Vagina (tissue), 2 donors: Measurements from ENCODE around the gene POMGNT2. TPM values are rescaled to one million over a fixed set of nuclear protein-coding genes. Genes with fewer than 3 reads are reported as not detected.

Experiments
- DNase-seq, 2 donors: peaks; one replicate each; pipeline ENCODE4 v3.0.0-alpha.2; 2017; ENCODE audit errors: extremely low spot score in 2 of 2
- H3K27ac ChIP-seq: fragments of 200-600 bp; sonication (generic); one replicate; pipeline ENCODE4 v1.5.1; 2019
- H3K27me3 ChIP-seq: fragments of 200-600 bp; sonication (generic); one replicate; pipeline ENCODE4 v1.5.1; 2019
- H3K36me3 ChIP-seq, 2 donors: fragments of 200-600 bp; sonication (generic); one replicate each; pipeline ENCODE4 v1.5.1; 2017 to 2019
- H3K4me1 ChIP-seq: fragments of 200-600 bp; sonication (generic); one replicate; pipeline ENCODE4 v1.5.1; 2019
- H3K4me3 ChIP-seq, 2 donors: fragments of 200-600 bp; sonication (generic); 1 replicate in 1 of 2; 2 replicates in 1 of 2; pipeline ENCODE4 v1.5.1; 2016 to 2019
- H3K9me3 ChIP-seq: fragments of 200-600 bp; sonication (generic); one replicate; pipeline ENCODE4 v1.5.1; 2019
- POLR2A ChIP-seq, 2 donors: fragments of 450-650 bp; IDR thresholded peaks; one replicate each; pipeline ENCODE4 v1.6.1; 2017; ENCODE audit warnings: antibody characterized with exemption in 2 of 2, mild to moderate bottlenecking in 2 of 2, moderate library complexity in 2 of 2
- POLR2AphosphoS5 ChIP-seq, 2 donors: sonication (generic); formaldehyde crosslinking; IDR thresholded peaks; one replicate each; pipeline ENCODE4 v1.9.0; 2017; ENCODE audit warnings: antibody characterized with exemption in 2 of 2, mild to moderate bottlenecking in 2 of 2, low read depth in 1 of 2; ENCODE audit not compliant: insufficient read depth in 1 of 2
- intact Hi-C: fragments of 100-400 bp; cut with DNase I; formaldehyde crosslinking; loops from one replicate; pipeline ENCODE4 v1.15.1; 2023
- total RNA-seq: library from RNA; depleted of rRNA; stranded (reverse); fragments of >200 nt; gene quantifications from one replicate; pipeline ENCODE4 v1.2.3, GENCODE V29; 2016
- TF ChIP-seq, protein P1 (sequence below), 3 experiments: fragments of 450-650 bp in 2 of 3; fragments of 200-600 bp in 1 of 3; sonication (generic) in 1 of 3; IDR thresholded peaks; one replicate each; pipeline ENCODE4 v1.5.1; 2017 to 2019; ENCODE audit warnings: antibody characterized with exemption in 3 of 3, mild to moderate bottlenecking in 2 of 3, moderate library complexity in 2 of 3

POMGNT2 gene
- total RNA-seq, 1 donor from 2014 or later: 26.8 TPM

DNA sequence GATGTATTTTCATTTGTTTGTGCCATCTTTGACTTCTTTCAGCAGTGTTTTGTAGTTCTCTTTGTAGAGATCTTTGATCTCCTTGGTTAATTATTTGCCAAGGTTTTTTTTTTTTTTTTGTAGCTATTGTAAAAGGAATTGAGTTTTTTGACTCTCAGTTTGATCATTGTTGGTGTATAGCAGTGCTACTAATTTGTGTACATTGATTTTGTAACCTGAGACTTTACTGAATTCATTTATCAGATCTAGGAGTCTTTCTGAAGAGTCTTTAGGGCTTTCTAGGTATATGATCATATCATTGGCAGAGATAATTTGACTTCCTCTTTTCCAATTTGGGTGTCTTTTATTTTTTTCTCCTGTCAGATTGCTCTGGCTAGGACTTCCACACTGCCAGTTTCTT, 42.2 kb upstream of the POMGNT2 start:
- Histone ChIP-seq H3K27ac (no peak overlapping the region), H3K4me1 (peaks cover 6% of the 10 kb centered on the region), H3K9me3 (no peaks in the 10 kb centered on the region), H3K4me3 (no peak overlapping the region), H3K27me3 (no peaks in the 10 kb centered on the region), H3K36me3 (no peaks in the 10 kb centered on the region)
- intact Hi-C loops: no loop called here
- TF ChIP-seq, protein P1, sequence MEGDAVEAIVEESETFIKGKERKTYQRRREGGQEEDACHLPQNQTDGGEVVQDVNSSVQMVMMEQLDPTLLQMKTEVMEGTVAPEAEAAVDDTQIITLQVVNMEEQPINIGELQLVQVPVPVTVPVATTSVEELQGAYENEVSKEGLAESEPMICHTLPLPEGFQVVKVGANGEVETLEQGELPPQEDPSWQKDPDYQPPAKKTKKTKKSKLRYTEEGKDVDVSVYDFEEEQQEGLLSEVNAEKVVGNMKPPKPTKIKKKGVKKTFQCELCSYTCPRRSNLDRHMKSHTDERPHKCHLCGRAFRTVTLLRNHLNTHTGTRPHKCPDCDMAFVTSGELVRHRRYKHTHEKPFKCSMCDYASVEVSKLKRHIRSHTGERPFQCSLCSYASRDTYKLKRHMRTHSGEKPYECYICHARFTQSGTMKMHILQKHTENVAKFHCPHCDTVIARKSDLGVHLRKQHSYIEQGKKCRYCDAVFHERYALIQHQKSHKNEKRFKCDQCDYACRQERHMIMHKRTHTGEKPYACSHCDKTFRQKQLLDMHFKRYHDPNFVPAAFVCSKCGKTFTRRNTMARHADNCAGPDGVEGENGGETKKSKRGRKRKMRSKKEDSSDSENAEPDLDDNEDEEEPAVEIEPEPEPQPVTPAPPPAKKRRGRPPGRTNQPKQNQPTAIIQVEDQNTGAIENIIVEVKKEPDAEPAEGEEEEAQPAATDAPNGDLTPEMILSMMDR (IDR thresholded peaks at IDR 0.05): no peak
- no peak for DNase-seq

DNA sequence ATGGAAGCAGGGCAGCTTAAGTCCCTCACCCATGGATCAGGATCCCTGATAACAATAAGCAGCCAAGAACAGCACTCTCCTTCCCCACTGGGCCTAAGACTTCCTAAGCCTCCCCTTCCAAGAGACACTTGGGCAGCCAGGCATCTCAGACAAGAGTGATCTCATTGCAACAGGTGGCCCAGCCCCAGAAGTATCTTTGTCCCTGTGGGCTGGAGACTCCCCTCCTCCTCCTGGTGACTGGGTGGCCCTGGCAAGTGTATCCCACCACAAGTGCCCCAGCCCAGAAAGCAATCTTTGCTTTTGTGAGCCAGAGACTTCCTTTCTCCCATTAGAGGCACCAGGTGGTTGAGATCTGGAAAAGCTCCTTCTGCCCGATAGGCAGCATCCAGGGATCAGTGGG, 40.7 kb upstream of the POMGNT2 start:
- Histone ChIP-seq H3K9me3 (no peaks in the 10 kb centered on the region), H3K4me1 (no peaks in the 10 kb centered on the region), H3K4me3 (no peak overlapping the region), H3K36me3 (no peaks in the 10 kb centered on the region), H3K27me3 (no peaks in the 10 kb centered on the region), H3K27ac (no peak overlapping the region)
- no peak for TF ChIP-seq POLR2AphosphoS5 (IDR thresholded peaks at IDR 0.05; ENCODE audit: insufficient read depth in 1 of 2, low read depth in 1 of 2)
- TF ChIP-seq, protein P1 (IDR thresholded peaks at IDR 0.05): no peak
- TF ChIP-seq POLR2A (IDR thresholded peaks at IDR 0.05): no peak
- no peak for DNase-seq
- intact Hi-C loops: no loop called here

DNA sequence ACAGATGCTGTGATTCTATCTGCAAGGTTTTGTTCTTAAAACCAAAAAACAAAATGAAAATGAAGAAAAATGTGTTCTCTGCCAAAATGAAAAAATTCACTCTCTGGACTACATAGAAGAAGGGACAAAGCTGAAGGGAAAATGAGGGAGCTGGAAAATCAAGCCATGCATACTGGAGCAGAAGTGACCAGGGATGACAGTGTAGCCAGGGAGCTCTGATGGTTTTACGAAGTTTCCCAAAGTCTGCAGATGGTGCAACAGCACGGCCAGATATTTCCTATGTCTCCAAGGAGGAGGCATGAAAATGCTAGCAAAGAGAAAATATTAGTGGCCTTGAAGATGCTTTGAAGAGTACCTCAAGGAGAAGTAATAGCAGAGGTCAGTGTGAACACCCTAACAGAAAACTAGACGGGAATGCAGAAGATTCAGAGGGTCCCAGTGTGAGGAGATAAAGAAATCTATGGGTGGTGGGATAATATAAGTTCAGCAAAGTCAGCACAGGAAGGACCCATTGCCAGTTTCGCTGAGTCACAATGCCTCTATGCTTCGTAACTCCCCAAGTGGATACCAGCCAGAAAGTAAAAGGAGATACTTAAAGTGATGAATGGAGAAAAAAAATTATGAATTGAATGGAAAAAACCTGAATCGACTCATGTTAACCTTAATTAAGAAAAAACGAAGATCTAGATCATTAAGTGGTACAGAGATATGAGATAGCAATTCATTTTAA, 39.0 kb upstream of the POMGNT2 start:
- intact Hi-C loops: no loop called here
- no peaks in the 10 kb centered on the region for H3K4me1 ChIP-seq
- DNase-seq: no peak

DNA sequence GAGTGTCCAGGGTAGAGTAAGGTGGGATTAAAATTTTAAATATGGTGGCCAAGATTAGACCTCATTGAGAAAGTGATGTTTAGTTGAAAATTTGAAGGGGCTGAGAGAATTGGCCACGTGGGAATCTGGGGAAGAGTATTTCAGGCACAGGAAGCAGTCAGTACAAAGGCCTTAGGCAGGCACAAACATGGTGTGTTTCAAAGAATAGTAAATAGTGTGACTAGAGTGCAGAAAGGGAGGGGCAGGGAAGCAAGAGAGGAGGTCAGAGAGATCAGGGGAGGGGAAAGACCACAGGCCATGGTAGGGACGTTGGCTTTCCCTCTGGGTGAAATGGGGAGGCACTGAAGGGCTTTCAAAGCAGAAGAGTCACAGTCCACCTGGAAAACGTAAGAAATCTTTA, 36.6 kb upstream of the POMGNT2 start:
- Histone ChIP-seq H3K9me3 (no peaks in the 10 kb centered on the region), H3K27ac (no peak overlapping the region), H3K4me1 (no peaks in the 10 kb centered on the region), H3K4me3 (no peak overlapping the region), H3K36me3 (no peaks in the 10 kb centered on the region), H3K27me3 (no peaks in the 10 kb centered on the region)
- intact Hi-C loops: no loop called here
- TF ChIP-seq, protein P1 (IDR thresholded peaks at IDR 0.05): no peak
- TF ChIP-seq POLR2AphosphoS5 (IDR thresholded peaks at IDR 0.05; ENCODE audit: insufficient read depth in 1 of 2, low read depth in 1 of 2) (no peak), POLR2A (IDR thresholded peaks at IDR 0.05) (no peak)
- DNase-seq: no peak

More for the DNA sequence above, 39.0 kb upstream of the POMGNT2 start:
- Histone ChIP-seq H3K36me3 (no peaks in the 10 kb centered on the region), H3K27ac (no peak overlapping the region), H3K27me3 (no peaks in the 10 kb centered on the region), H3K9me3 (no peaks in the 10 kb centered on the region), H3K4me3 (no peak overlapping the region)
- no peak for TF ChIP-seq POLR2A (IDR thresholded peaks at IDR 0.05)
- TF ChIP-seq, protein P1 (IDR thresholded peaks at IDR 0.05): no peak
- no peak for TF ChIP-seq POLR2AphosphoS5 (IDR thresholded peaks at IDR 0.05; ENCODE audit: insufficient read depth in 1 of 2, low read depth in 1 of 2)

DNA sequence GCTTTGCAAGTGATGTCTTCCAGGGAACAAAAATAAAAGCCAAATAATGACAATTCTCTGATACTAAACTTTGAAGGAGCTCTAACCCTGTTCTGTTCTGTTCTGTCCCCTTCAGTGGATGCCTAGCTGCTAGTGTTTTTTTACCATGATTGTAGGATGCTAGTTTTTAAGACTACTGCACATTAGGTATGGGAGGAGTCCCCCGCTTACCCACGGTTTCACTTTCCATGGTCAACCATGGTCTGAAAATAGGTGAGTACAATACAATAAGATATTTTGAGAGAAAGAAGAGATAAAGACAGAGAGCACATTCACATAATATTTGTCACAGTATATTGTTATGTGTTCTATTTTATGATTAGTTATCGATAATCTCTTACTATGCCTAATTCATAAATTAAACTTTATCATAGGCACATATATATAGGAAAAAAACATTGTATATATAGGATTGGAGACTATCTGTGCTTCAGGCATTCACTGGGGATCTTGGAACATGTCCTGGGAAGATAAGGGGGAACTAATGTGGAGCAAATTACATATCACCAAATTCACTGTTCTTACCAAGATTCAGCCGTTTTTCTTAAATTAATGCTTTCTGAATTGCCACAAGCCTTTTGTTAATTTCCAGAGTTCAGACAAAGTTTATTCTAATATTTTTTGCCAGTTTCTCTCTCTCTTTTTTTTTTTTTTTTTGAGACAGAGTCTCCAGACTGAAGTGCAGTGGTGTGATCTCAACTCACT, 32.8 kb upstream of the POMGNT2 start:
- no peak overlapping the region for H3K27ac ChIP-seq
- intact Hi-C loops: no loop called here
- H3K36me3 ChIP-seq: no peaks in the 10 kb centered on the region
- H3K4me3 ChIP-seq: no peak overlapping the region
- DNase-seq: no peak
- H3K27me3 ChIP-seq: no peaks in the 10 kb centered on the region
- TF ChIP-seq POLR2A (IDR thresholded peaks at IDR 0.05) (no peak), POLR2AphosphoS5 (IDR thresholded peaks at IDR 0.05; ENCODE audit: insufficient read depth in 1 of 2, low read depth in 1 of 2) (no peak)
- TF ChIP-seq, protein P1 (IDR thresholded peaks at IDR 0.05): no peak
- no peaks in the 10 kb centered on the region for H3K4me1 ChIP-seq
- H3K9me3 ChIP-seq: no peaks in the 10 kb centered on the region
